Lower lobe of right lung (tissue), 2 donors: ENCODE data around the gene PTGER1. TPM values are rescaled to one million over a fixed set of nuclear protein-coding genes. Genes with fewer than 3 reads are reported as not detected.

Experiments
- ATAC-seq, 2 donors: fragments of 200-7000 bp; cut with Tn5 transposase; one replicate each; pipeline ENCODE4 v1.9.1; 2020 to 2022; ENCODE audit warnings: mild to moderate bottlenecking in 2 of 2, moderate library complexity in 2 of 2
- DNase-seq: peaks from one replicate; pipeline ENCODE4 v3.0.0-alpha.2; 2020
- H3K27ac ChIP-seq: fragments of 200-600 bp; one replicate; pipeline ENCODE4 v1.8.0; 2022
- H3K27me3 ChIP-seq: fragments of 200-600 bp; one replicate; pipeline ENCODE4 v1.8.0; 2022; ENCODE audit warnings: low read depth
- H3K36me3 ChIP-seq: fragments of 200-600 bp; one replicate; pipeline ENCODE4 v1.8.0; 2022; ENCODE audit warnings: mild to moderate bottlenecking
- H3K4me1 ChIP-seq: fragments of 200-600 bp; one replicate; pipeline ENCODE4 v1.8.0; 2022
- H3K4me3 ChIP-seq: fragments of 200-600 bp; one replicate; pipeline ENCODE4 v1.8.0; 2022; ENCODE audit warnings: mild to moderate bottlenecking
- H3K9me3 ChIP-seq: fragments of 200-600 bp; one replicate; pipeline ENCODE4 v1.8.0; 2022
- intact Hi-C: fragments of 100-400 bp; cut with DNase I; formaldehyde crosslinking; loops from one replicate; pipeline ENCODE4 v1.11.0; 2022
- long read RNA-seq: library from polyadenylated mRNA; unstranded; transcript quantifications from one replicate; pipeline ENCODE4 v2.0.0, GENCODE V29; 2021
- total RNA-seq: library from RNA; stranded (reverse); fragmentation: NEBNext Ultra II Directional; extraction: Animal tissue kit (Norgen Biotek cat#: 25700); gene quantifications from one replicate; pipeline ENCODE4 v1.2.1, GENCODE V29; 2021
- TF ChIP-seq, protein P1 (sequence below): fragments of 200-600 bp; IDR thresholded peaks from one replicate; pipeline ENCODE4 v1.8.0; 2022; ENCODE audit warnings: antibody characterized with exemption, mild to moderate bottlenecking
- donor health status: DM: no; HTN: yes; CAD: no; lungs with severe emphysema.

PTGER1 gene, protein sequence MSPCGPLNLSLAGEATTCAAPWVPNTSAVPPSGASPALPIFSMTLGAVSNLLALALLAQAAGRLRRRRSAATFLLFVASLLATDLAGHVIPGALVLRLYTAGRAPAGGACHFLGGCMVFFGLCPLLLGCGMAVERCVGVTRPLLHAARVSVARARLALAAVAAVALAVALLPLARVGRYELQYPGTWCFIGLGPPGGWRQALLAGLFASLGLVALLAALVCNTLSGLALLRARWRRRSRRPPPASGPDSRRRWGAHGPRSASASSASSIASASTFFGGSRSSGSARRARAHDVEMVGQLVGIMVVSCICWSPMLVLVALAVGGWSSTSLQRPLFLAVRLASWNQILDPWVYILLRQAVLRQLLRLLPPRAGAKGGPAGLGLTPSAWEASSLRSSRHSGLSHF
- total RNA-seq, result 0.62 TPM
- long read RNA-seq, transcript PTGER1-201 (3 exons, 1,421 nt), result major isoform, 5 of 5 reads
- long read RNA-seq, partial matches to known transcripts, result 0 of 5 reads
- long read RNA-seq, other reads (novel, unspliced or antisense), result 0 of 5 reads

DNA sequence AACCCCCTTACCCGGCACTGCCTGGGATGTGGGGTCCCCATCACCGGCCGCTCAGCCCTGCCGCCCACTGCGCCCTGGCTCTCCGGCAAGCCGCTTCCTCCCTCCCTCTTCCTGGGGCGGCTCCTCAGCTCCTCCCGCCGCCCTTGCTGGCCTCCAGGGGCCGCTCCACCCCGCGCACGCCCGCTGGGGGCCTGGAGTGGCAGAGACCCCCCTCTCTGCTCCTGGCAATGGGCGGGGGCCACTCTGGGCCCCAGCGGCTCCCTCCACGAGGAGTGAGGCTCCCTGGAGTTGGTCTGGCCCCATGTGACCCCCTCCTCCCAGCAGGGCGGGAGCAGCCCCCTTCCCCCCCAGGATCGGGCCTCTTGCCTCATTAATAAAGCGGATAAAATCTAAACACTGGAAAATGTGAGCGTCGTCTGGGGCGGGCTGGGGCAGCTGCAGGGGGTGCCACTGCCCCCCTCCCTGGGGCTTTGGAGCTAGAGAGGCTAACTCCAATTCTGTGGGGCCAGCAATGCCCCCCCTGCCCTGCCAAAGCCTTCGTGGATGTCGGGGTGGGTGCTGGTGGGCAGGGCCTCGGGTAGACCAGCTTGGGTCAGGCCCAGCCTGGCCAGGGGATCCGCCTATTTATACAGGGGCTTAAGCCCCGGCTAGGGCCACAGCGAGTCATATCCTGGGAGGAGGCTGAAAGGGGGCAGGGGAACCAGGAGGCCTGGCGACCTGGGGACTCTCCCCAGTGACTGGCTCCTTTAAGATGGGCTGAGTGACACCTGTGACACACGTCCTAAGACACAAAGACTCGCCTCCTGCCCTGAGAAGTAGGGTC lies at the start of gene PTGER1:
Gene PTGER1 (minus strand): TSS at position 104 of the 823 bp plus-strand sequence. CDS start 1,034 bp downstream, outside the sequence.
- Histone ChIP-seq H3K27me3 (peaks cover 26% of the 10 kb centered on the region), H3K4me3 (peak within 1 kb of the TSS; percentile 27), H3K27ac (no peak within 1 kb of the TSS), H3K4me1 (peaks cover 42% of the 10 kb centered on the region), H3K36me3 (peaks cover 45% of the 10 kb centered on the region), H3K9me3 (no peaks in the 10 kb centered on the region)
- DNase-seq, result no peak
- intact Hi-C loops, result no loop called here
- TF ChIP-seq, protein P1, sequence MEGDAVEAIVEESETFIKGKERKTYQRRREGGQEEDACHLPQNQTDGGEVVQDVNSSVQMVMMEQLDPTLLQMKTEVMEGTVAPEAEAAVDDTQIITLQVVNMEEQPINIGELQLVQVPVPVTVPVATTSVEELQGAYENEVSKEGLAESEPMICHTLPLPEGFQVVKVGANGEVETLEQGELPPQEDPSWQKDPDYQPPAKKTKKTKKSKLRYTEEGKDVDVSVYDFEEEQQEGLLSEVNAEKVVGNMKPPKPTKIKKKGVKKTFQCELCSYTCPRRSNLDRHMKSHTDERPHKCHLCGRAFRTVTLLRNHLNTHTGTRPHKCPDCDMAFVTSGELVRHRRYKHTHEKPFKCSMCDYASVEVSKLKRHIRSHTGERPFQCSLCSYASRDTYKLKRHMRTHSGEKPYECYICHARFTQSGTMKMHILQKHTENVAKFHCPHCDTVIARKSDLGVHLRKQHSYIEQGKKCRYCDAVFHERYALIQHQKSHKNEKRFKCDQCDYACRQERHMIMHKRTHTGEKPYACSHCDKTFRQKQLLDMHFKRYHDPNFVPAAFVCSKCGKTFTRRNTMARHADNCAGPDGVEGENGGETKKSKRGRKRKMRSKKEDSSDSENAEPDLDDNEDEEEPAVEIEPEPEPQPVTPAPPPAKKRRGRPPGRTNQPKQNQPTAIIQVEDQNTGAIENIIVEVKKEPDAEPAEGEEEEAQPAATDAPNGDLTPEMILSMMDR, result peak; percentile 48
- peak; percentile 11 to 36 for ATAC-seq

DNA sequence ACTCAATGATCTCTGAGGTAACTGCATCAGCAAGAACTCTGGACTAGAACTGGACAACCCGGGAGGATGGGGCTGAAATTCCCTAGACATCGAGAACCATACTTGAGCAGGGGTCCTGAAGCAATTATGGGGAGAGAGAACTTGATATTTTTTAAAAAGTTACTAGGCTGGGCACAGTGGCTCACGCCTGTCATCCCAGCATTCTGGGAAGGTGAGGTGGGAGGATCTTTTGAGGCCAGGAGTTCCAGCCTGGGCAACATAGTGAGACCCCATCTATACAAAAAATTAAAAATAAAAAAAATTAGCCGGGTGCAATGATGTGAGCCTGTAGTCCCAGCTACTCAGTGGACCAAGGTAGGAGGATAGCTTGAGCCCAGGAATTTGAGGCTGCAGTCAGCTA lies 45.4 kb upstream of the PTGER1 start:
- H3K4me3 ChIP-seq, result no peak overlapping the region
- H3K27ac ChIP-seq, result peak overlapping the region; percentile 99
- ATAC-seq (no peak), DNase-seq (no peak)
- peaks cover 29% of the 10 kb centered on the region for H3K4me1 ChIP-seq
- H3K27me3 ChIP-seq, result no peaks in the 10 kb centered on the region
- peaks cover 14% of the 10 kb centered on the region for H3K36me3 ChIP-seq
- TF ChIP-seq, protein P1, result no peak
- H3K9me3 ChIP-seq, result no peaks in the 10 kb centered on the region
- intact Hi-C loops, result no loop called here

DNA sequence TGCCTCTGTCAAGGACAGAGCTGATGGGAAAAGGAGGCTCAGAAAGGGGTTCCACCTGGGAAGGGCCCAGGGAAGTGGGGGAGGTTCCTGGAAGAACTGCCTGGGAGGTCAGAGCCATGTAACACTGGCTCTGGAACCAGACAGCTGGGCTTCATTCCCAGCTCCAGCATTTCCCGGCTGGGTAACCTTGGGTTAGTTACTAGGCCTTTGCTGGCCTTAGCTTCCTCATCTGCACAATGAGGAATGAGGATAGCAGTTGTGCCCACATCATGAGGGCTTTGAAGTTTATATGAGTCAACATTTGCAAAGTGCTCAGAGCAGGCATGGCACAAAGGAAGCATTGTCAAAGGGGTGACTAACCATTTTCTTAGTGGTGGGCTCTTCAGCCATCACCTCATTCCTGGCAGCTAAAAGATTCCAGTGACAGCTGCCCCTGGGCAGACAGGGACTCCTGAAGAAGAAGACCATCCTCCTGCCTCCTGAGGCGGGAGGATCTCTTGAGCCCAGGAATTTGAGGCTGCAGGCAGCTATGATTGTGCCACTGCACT lies 44.8 kb upstream of the PTGER1 start:
- peak overlapping the region; percentile 99 for H3K27ac ChIP-seq
- H3K27me3 ChIP-seq, result no peaks in the 10 kb centered on the region
- H3K36me3 ChIP-seq, result peaks cover 20% of the 10 kb centered on the region
- TF ChIP-seq, protein P1, result no peak
- no peak overlapping the region for H3K4me3 ChIP-seq
- intact Hi-C loops, result no loop called here
- DNase-seq (no peak), ATAC-seq (no peak)
- H3K4me1 ChIP-seq, result peaks cover 35% of the 10 kb centered on the region
- H3K9me3 ChIP-seq, result no peaks in the 10 kb centered on the region

DNA sequence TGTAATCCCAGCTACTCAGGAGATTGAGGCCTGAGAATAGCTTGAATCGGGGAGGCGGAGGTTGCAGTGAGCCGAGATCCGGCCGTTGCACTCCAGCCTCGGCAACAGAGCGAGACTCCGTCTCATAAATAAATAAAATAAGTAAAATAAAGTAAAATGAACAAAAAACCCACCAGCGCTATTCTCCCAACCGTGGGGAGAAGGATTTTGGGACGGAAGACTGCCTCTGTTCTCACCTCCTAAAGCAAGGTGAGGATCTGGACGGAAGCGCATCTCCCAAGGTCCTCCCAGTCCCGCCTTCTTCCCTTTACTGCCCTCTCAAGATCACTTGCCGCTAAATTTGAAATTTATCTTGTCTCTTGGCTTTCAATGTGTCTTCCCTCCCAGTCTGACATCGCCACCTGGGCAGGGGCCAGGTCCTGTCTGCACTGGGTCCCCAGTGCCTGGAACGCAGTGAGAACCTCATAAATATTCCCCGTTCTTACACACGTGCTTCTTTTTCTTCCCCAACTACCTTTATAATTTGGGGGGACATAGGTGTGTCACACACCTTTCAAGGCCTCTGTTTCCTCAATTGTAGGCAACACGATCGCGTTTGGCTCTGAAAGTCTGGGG lies 44.2 kb upstream of the PTGER1 start:
- ATAC-seq (no peak), DNase-seq (no peak)
- Histone ChIP-seq H3K4me1 (peaks cover 41% of the 10 kb centered on the region), H3K27me3 (no peaks in the 10 kb centered on the region), H3K9me3 (no peaks in the 10 kb centered on the region), H3K27ac (peak overlapping the region; percentile 99), H3K36me3 (peaks cover 26% of the 10 kb centered on the region), H3K4me3 (no peak overlapping the region)
- TF ChIP-seq, protein P1, result no peak
- intact Hi-C loops, result no loop called here
